IMR-90 (cell line): ENCODE data around the gene SHROOM3. TPM values are rescaled to one million over a fixed set of nuclear protein-coding genes. Genes with fewer than 3 reads are reported as not detected.
A peak's percentile ranks its signal among the peaks of the same experiment; 100 is the strongest.

Experiments
- ATAC-seq: fragments of 200-7000 bp; cut with Tn5 transposase; 2 replicates; pipeline ENCODE4 v1.9.1; 2020; ENCODE audit warnings: low read depth, mild to moderate bottlenecking, moderate library complexity
- BruUV-seq: library from RNA; stranded (reverse); fragments of 400-500 nt; replicated peaks from 2 replicates; lab custom pipeline; 2021; lab: Mats Ljungman, UMichigan
- CTCF ChIA-PET: fragments of 300-600 bp; formaldehyde crosslinking; extraction: SDS; loops from one replicate; lab custom pipeline; 2021; ENCODE audit warnings: antibody characterized with exemption; lab: Yijun Ruan, JAX
- POLR2A ChIA-PET: fragments of 300-600 bp; sonication (Branson Sonifier 250); formaldehyde crosslinking; loops from one replicate; lab custom pipeline; 2022; ENCODE audit warnings: antibody characterized with exemption; ENCODE audit not compliant: unreplicated experiment; lab: Charles Lee
- DNase-seq: peaks from one replicate; pipeline ENCODE4 v3.0.0; 2013
- H2AFZ ChIP-seq: replicated peaks from 2 replicates; pipeline ENCODE3; 2013; ENCODE audit warnings: low read length, mild to moderate bottlenecking; ENCODE audit not compliant: poor library complexity
- H2AK5ac ChIP-seq: 2 replicates; pipeline ENCODE4 v1.6.1; 2013; ENCODE audit warnings: low read depth, low read length, inconsistent platforms
- H2AK9ac ChIP-seq: replicated peaks from 2 replicates; pipeline ENCODE3; 2013; ENCODE audit warnings: mild to moderate bottlenecking, low read depth, low read length, moderate library complexity; ENCODE audit not compliant: poor library complexity
- H2BK120ac ChIP-seq: 2 replicates; pipeline ENCODE4 v1.6.1; 2013; ENCODE audit warnings: low read depth, low read length, inconsistent platforms
- H2BK15ac ChIP-seq: 3 replicates; pipeline ENCODE4 v1.6.1; 2013; ENCODE audit warnings: low read depth, low read length, inconsistent platforms
- H2BK20ac ChIP-seq: 2 replicates; pipeline ENCODE4 v1.6.1; 2013; ENCODE audit warnings: low read depth, mild to moderate bottlenecking, inconsistent platforms, low read length, moderate library complexity
- H2BK5ac ChIP-seq: 2 replicates; pipeline ENCODE4 v1.6.1; 2013; ENCODE audit warnings: mild to moderate bottlenecking, low read depth, low read length, inconsistent platforms; ENCODE audit not compliant: poor library complexity, severe bottlenecking
- H3K14ac ChIP-seq: replicated peaks from 2 replicates; pipeline ENCODE4 v1.6.1; 2013; ENCODE audit warnings: low read depth, low read length, inconsistent platforms
- H3K18ac ChIP-seq: 2 replicates; pipeline ENCODE4 v1.6.1; 2013; ENCODE audit warnings: low read depth, low read length, control low read depth
- H3K23ac ChIP-seq: 2 replicates; pipeline ENCODE4 v1.6.1; 2013; ENCODE audit warnings: low read depth, low read length, inconsistent platforms
- H3K27ac ChIP-seq: 2 replicates; pipeline ENCODE4 v1.5.1; 2013; ENCODE audit warnings: mild to moderate bottlenecking, control low read depth, low read length; ENCODE audit not compliant: insufficient read depth
- H3K27me3 ChIP-seq: 2 replicates; pipeline ENCODE4 v1.6.1; 2013; ENCODE audit warnings: low read length; ENCODE audit not compliant: control insufficient read depth, insufficient read depth
- H3K36me3 ChIP-seq: 2 replicates; pipeline ENCODE4 v1.6.1; 2013; ENCODE audit warnings: low read length, mixed read lengths; ENCODE audit not compliant: control insufficient read depth, insufficient read depth
- H3K4ac ChIP-seq: 2 replicates; pipeline ENCODE4 v1.6.1; 2013; ENCODE audit warnings: low read depth, low read length, inconsistent platforms
- H3K4me1 ChIP-seq: 2 replicates; pipeline ENCODE4 v1.6.1; 2013; ENCODE audit warnings: low read length, mixed read lengths; ENCODE audit not compliant: control insufficient read depth, insufficient read depth
- H3K4me2 ChIP-seq: 2 replicates; pipeline ENCODE4 v1.6.1; 2013; ENCODE audit warnings: low read depth, mild to moderate bottlenecking, control low read depth, low read length, moderate library complexity
- H3K4me3 ChIP-seq: 2 replicates; pipeline ENCODE4 v1.5.1; 2013; ENCODE audit warnings: low read depth, mild to moderate bottlenecking, control low read depth, low read length, moderate library complexity; ENCODE audit not compliant: insufficient read depth
- H3K56ac ChIP-seq: 2 replicates; pipeline ENCODE4 v1.6.1; 2013; ENCODE audit warnings: low read length, inconsistent platforms; ENCODE audit not compliant: insufficient read depth; ENCODE audit errors: extremely low read depth
- H3K79me1 ChIP-seq, 2 experiments: 2 replicates each; pipeline ENCODE4 v1.6.1; 2013; ENCODE audit warnings: low read length in 2 of 2, inconsistent platforms in 1 of 2, low read depth in 1 of 2
- H3K9ac ChIP-seq: 2 replicates; pipeline ENCODE4 v1.6.1; 2013; ENCODE audit warnings: low read depth, low read length, control low read depth
- H3K9me1 ChIP-seq: 2 replicates; pipeline ENCODE4 v1.6.1; 2013; ENCODE audit warnings: low read length, inconsistent platforms; ENCODE audit not compliant: insufficient read depth
- H3K9me3 ChIP-seq: 2 replicates; pipeline ENCODE4 v1.6.1; 2013; ENCODE audit warnings: low read length; ENCODE audit not compliant: control insufficient read depth, insufficient read depth
- H4K20me1 ChIP-seq: 2 replicates; pipeline ENCODE4 v1.6.1; 2013; ENCODE audit warnings: low read length, inconsistent platforms; ENCODE audit not compliant: insufficient read depth
- H4K5ac ChIP-seq: 2 replicates; pipeline ENCODE4 v1.6.1; 2013; ENCODE audit warnings: mild to moderate bottlenecking, low read depth, low read length, control low read depth
- H4K8ac ChIP-seq, 2 experiments: 2 replicates each; pipeline ENCODE4 v1.6.1; 2013; ENCODE audit warnings: low read depth in 2 of 2, low read length in 2 of 2, control low read depth in 1 of 2, inconsistent platforms in 1 of 2
- H4K91ac ChIP-seq: 2 replicates; pipeline ENCODE4 v1.6.1; 2013; ENCODE audit warnings: low read depth, low read length, inconsistent platforms; ENCODE audit not compliant: insufficient read depth
- CEBPB ChIP-seq: IDR thresholded peaks from 2 replicates; pipeline ENCODE4 v1.6.1; 2012; ENCODE audit warnings: low read depth, low read length, improper control_type of control experiment
- ELK1 ChIP-seq: fragments of 150-350 bp; IDR thresholded peaks from 2 replicates; pipeline ENCODE4 v1.6.1; 2016; ENCODE audit warnings: low read depth, mild to moderate bottlenecking, low read length, moderate library complexity, borderline replicate concordance
- FOS ChIP-seq: fragments of 150-350 bp; IDR thresholded peaks from 2 replicates; pipeline ENCODE4 v1.6.1; 2016; ENCODE audit warnings: low read depth, low read length
- MAFK ChIP-seq: IDR thresholded peaks from 2 replicates; pipeline ENCODE4 v1.6.1; 2012; ENCODE audit warnings: low read depth, low read length, improper control_type of control experiment
- MAZ ChIP-seq: IDR thresholded peaks from 2 replicates; pipeline ENCODE4 v1.6.1; 2012; ENCODE audit warnings: low read depth, mild to moderate bottlenecking, low read length, improper control_type of control experiment, moderate library complexity, borderline replicate concordance
- POLR2A ChIP-seq: IDR thresholded peaks from 2 replicates; pipeline ENCODE4 v1.6.1; 2012; ENCODE audit warnings: mild to moderate bottlenecking, low read depth, low read length
- RAD21 ChIP-seq: IDR thresholded peaks from 2 replicates; pipeline ENCODE4 v1.6.1; 2012; ENCODE audit warnings: low read length, improper control_type of control experiment
- RCOR1 ChIP-seq: IDR thresholded peaks from 2 replicates; pipeline ENCODE4 v1.6.1; 2012; ENCODE audit warnings: mild to moderate bottlenecking, low read length, improper control_type of control experiment; ENCODE audit not compliant: insufficient replicate concordance
- RFX5 ChIP-seq: IDR thresholded peaks from 2 replicates; pipeline ENCODE4 v1.8.0; 2012; ENCODE audit warnings: low read depth, mild to moderate bottlenecking, low read length, moderate library complexity
- SMC3 ChIP-seq: fragments of 150-350 bp; IDR thresholded peaks from 2 replicates; pipeline ENCODE4 v1.6.1; 2016; ENCODE audit warnings: low read depth, mild to moderate bottlenecking, antibody characterized with exemption, low read length, moderate library complexity
- USF2 ChIP-seq: fragments of 150-350 bp; IDR thresholded peaks from 2 replicates; pipeline ENCODE4 v1.6.1; 2017; ENCODE audit warnings: mild to moderate bottlenecking, antibody characterized with exemption, low read length, low read depth
- WGBS, 2 experiments: methylation state at CpG; one replicate each; pipeline versions ENCODE4 v1.1.5 to v1.1.7; 2013; ENCODE audit warnings: missing lambda C conversion rate in 2 of 2; ENCODE audit not compliant: insufficient read length in 1 of 2; ENCODE audit errors: extremely low coverage in 2 of 2; 5-methylcytosine and 5-hydroxymethylcytosine counted together
- dilution Hi-C: fragments of 300-500 bp; cut with HindIII; formaldehyde crosslinking; loops from one replicate; pipeline ENCODE4 v1.14.3; 2018; ENCODE audit warnings: low sequenced_read_pairs; ENCODE audit not compliant: unreplicated experiment
- in situ Hi-C: fragments of 300-500 bp; cut with MboI; formaldehyde crosslinking; loops from 3 replicates; pipeline ENCODE4 v1.14.3; 2019; ENCODE audit warnings: low sequenced_read_pairs, inconsistent platforms, mixed read lengths
- intact Hi-C: fragments of 100-400 bp; cut with micrococcal nuclease; formaldehyde crosslinking; loops from 2 replicates; pipeline ENCODE4 v1.10.0; 2022
- polyA plus RNA-seq, 3 experiments: library from polyadenylated mRNA; depleted of rRNA; stranded (reverse); fragments of >200 nt; gene quantifications; 2 replicates each; pipeline ENCODE4 v1.2.3, GENCODE V29; 2012; ENCODE audit warnings: low replicate concordance in 1 of 3
- total RNA-seq: library from RNA; depleted of rRNA; stranded (reverse); fragments of >200 nt; gene quantifications from 2 replicates; pipeline ENCODE4 v1.2.3, GENCODE V29; 2012
- TF ChIP-seq, protein P1 (sequence below): conservative IDR thresholded peaks from 2 replicates; pipeline ENCODE4 v1.5.1; 2012; ENCODE audit warnings: mild to moderate bottlenecking, low read depth, low read length, improper control_type of control experiment

SHROOM3 gene
- total and polyA plus RNA-seq, 2 of the 4 experiments (the other 2 are of a cell fraction): 10.8 to 19.5 TPM

DNA sequence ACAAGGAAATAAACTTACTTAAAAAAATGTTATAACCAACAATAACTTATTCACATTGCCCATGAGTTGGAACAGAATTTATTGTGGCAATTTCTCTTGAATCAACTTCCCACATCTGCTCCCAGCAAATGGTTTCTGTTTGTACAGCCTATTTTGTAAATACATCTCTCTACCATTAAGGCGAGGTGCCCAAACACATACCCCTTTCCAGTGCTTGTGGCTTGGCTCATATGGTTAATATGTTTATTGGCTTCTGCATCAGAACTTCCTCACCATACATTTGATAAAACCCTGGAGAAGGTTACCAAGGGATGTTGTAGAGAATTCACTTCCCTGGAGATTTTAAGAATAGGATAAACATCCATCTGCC lies 255.9 kb downstream of the SHROOM3 start:
- no peak overlapping the region for H2AFZ ChIP-seq
- H4K20me1 ChIP-seq: no peaks in the 10 kb centered on the region; the same call in 1 of the 2 replicates
- BruUV-seq: no TSS peak
- peak overlapping the region; percentile 95; the same call in 1 of the 2 replicates for H4K5ac ChIP-seq
- peak overlapping the region; percentile 78; the same call in 1 of the 2 replicates for H3K27ac ChIP-seq
- H3K18ac ChIP-seq: peak overlapping the region; percentile 96; the same call in 1 of the 2 replicates
- H3K23ac ChIP-seq: peak overlapping the region; percentile 40; the same call in 1 of the 2 replicates
- H2BK20ac ChIP-seq: peak overlapping the region; percentile 73; the same call in 1 of the 2 replicates
- no peak for TF ChIP-seq FOS
- TF ChIP-seq USF2: no peak
- no peak for TF ChIP-seq ELK1
- TF ChIP-seq RCOR1: no peak
- TF ChIP-seq MAZ: no peak
- TF ChIP-seq CEBPB: no peak
- TF ChIP-seq, protein P1, sequence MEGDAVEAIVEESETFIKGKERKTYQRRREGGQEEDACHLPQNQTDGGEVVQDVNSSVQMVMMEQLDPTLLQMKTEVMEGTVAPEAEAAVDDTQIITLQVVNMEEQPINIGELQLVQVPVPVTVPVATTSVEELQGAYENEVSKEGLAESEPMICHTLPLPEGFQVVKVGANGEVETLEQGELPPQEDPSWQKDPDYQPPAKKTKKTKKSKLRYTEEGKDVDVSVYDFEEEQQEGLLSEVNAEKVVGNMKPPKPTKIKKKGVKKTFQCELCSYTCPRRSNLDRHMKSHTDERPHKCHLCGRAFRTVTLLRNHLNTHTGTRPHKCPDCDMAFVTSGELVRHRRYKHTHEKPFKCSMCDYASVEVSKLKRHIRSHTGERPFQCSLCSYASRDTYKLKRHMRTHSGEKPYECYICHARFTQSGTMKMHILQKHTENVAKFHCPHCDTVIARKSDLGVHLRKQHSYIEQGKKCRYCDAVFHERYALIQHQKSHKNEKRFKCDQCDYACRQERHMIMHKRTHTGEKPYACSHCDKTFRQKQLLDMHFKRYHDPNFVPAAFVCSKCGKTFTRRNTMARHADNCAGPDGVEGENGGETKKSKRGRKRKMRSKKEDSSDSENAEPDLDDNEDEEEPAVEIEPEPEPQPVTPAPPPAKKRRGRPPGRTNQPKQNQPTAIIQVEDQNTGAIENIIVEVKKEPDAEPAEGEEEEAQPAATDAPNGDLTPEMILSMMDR: no peak
- no peak for TF ChIP-seq MAFK
- TF ChIP-seq SMC3: no peak
- no peak for TF ChIP-seq RAD21
- no peak for TF ChIP-seq RFX5
- no peak for TF ChIP-seq POLR2A
- H2BK15ac ChIP-seq: peak overlapping the region; percentile 96; the same call in 2 of the 3 replicates
- no peak overlapping the region for H2AK9ac ChIP-seq
- H3K27me3 ChIP-seq: no peaks in the 10 kb centered on the region
- no peaks in the 10 kb centered on the region for H3K9me3 ChIP-seq
- H3K56ac ChIP-seq: 0 out of 2 replicates have a peak overlapping the region, but pooled peaks have one; percentile 48
- CTCF ChIA-PET: interaction anchor here (1.0 kb wide), 1 partner anchor 53 kb away, joined by 4 read pairs; no protein-coding TSS in a partner anchor
- ATAC-seq (no peak), DNase-seq (peak; percentile 24)
- in situ Hi-C loops (no loop called here), intact Hi-C loops (loop anchor here (5.0 kb wide), 2 partner anchors 46 to 256 kb away; partner anchors contain the start of gene SEPTIN11), dilution Hi-C loops (no loop called here)
- peak overlapping the region; percentile 43; the same call in 1 of the 2 replicates for H3K4me3 ChIP-seq
- peak overlapping the region; percentile 28 to 74; a peak in 3 of 4 replicates for H4K8ac ChIP-seq
- H2BK120ac ChIP-seq: peak overlapping the region; percentile 86
- H3K4ac ChIP-seq: peak overlapping the region; percentile 86
- H2BK5ac ChIP-seq: peak overlapping the region; percentile 94
- H3K4me1 ChIP-seq: peaks cover 15% of the 10 kb centered on the region
- peaks cover 27 to 49% of the 10 kb centered on the region in 2 experiments; a peak in 3 of 4 replicates for H3K79me1 ChIP-seq
- peak overlapping the region; percentile 87 for H3K14ac ChIP-seq
- H3K36me3 ChIP-seq: no peaks in the 10 kb centered on the region
- POLR2A ChIA-PET: no interaction called here
- peak overlapping the region; percentile 87 for H3K4me2 ChIP-seq
- peaks cover 9% of the 10 kb centered on the region for H3K9me1 ChIP-seq
- peak overlapping the region; percentile 58; the same call in 1 of the 2 replicates for H2AK5ac ChIP-seq
- peak overlapping the region; percentile 79; the same call in 1 of the 2 replicates for H4K91ac ChIP-seq
- peak overlapping the region; percentile 64 for H3K9ac ChIP-seq
- WGBS, 2 experiments: no CpG with 5 or more reads among the region's 1 CpG
